GM19240 (cell line): Measurements from ENCODE around the gene FAAP100.

Experiments used
- DNase-seq: peaks from one replicate; pipeline ENCODE4 v3.0.0; 2011; ENCODE audit warnings: low spot score; ENCODE audit not compliant: insufficient read length

Gene FAAP100

GRCh38 chr17:81526662-81527571, 25.2 kb downstream of the FAAP100 start:
- no peak for DNase-seq

GRCh38 chr17:81524865-81525159, 27.3 kb downstream of the FAAP100 start:
- no peak for DNase-seq

- no peak for DNase-seq
These were observed 27.9 kb downstream of the FAAP100 start for GRCh38 chr17:81524039-81524864.

- no peak for DNase-seq
These were observed 28.6 kb downstream of the FAAP100 start for GRCh38 chr17:81523402-81524038.

- DNase-seq = no peak
These were observed 29.4 kb downstream of the FAAP100 start for GRCh38 chr17:81522491-81523401.

GRCh38 chr17:81520021-81520901, 31.9 kb downstream of the FAAP100 start:
- DNase-seq = no peak

GRCh38 chr17:81519284-81520020, 32.7 kb downstream of the FAAP100 start:
- no peak for DNase-seq

- no peak for DNase-seq
These were observed 33.3 kb downstream of the FAAP100 start for GRCh38 chr17:81518785-81519283.

GRCh38 chr17:81518113-81518784, 33.9 kb downstream of the FAAP100 start:
- no peak for DNase-seq

GRCh38 chr17:81517339-81518112, 34.6 kb downstream of the FAAP100 start:
- peak; percentile 91 for DNase-seq

- DNase-seq = no peak
These were observed 35.2 kb downstream of the FAAP100 start for GRCh38 chr17:81517009-81517338.

- DNase-seq = no peak
These were observed 35.7 kb downstream of the FAAP100 start for GRCh38 chr17:81516439-81516838.

- no peak for DNase-seq
These were observed 36.6 kb downstream of the FAAP100 start for GRCh38 chr17:81515530-81516041.

GRCh38 chr17:81514739-81515529, 37.2 kb downstream of the FAAP100 start:
- DNase-seq = no peak

GRCh38 chr17:81514489-81514738, 37.7 kb downstream of the FAAP100 start:
- DNase-seq = no peak

- DNase-seq = no peak
These were observed 38.2 kb downstream of the FAAP100 start for GRCh38 chr17:81513753-81514488.

GRCh38 chr17:81513372-81513752, 38.8 kb downstream of the FAAP100 start:
- no peak for DNase-seq
